Measurements from ENCODE around the gene TOGARAM1.

Gene TOGARAM1

DNA sequence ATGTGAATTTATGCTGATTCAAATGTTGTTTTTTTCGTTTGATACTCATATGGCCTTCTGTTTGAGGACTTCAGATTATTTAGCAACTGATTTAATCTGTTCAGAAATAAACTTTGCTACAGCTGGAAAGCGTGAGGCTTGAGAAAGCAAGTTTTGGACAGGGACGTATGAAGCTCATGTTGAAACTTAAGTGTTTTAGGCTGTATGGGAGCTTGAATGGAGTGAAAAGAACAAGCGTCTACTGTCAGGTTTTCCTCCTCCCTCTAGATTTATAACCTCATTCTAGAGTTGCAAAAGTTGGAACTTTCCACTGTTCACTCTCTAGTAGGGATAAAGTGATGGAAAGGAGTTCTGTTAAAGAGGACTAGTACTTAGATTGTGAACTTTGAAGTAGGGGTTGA is 123.0 kb downstream of the TOGARAM1 start:
- DNase-seq (ENCODE audit: low spot score): peak; percentile 54

DNA sequence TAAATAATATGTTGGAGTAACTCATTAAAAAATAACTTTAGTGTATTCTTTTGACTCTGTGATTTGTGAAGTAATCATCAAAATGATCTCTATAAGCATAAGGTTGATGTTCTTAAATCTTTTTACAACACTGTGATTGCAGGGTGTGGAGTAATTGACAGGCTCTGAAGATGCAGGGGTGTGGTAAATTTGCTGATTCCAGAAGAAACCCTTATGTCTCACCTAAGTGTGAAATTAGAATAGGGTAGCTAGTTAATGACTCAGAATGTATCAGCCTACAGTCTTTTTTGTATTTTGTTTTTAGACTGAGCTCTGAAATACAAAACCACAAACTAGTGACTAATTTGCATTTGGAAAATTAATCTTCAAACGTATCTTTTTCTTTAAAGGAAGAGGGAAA is 127.8 kb downstream of the TOGARAM1 start:
- DNase-seq (ENCODE audit: low spot score): peak; percentile 83

DNA sequence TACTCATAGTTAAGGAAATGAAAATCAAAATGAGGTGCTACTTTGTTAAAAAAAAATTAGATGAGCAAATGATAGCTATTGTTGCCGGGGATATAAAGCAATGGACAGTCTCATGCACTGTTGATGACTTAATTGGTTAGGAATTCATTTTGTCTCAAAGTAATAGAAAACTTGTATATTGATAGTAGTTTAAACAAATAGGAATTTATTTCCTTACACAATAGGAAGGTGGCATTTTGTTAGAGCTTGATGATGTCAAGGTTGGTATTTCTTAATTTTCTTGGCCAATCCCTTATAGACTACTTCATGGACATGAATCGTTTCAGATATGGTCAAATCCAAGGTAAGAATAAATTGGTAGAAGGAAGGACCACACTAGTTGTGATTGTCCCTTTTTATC is 129.7 kb downstream of the TOGARAM1 start:
- peak; percentile 36 for DNase-seq (ENCODE audit: low spot score)

DNA sequence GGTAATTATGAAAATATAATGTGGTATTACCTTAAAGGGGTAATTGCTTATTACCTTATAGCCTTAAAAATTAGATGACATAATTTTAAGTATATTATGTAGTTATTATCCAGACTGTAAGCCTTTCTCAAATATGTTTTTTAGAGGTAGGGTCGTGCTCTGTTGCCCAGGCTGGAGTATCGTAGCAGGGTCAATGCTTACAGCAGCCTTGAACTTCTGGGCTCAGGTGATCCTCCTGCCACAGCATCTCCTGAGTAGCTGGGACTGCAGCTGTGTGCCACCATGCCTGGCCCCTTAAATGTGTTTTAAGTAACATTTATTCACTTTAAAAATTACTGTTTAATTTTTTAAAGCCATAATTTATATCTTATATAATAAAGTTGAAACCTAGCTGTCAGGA is 132.3 kb downstream of the TOGARAM1 start:
- no peak for DNase-seq (ENCODE audit: low spot score)

DNA sequence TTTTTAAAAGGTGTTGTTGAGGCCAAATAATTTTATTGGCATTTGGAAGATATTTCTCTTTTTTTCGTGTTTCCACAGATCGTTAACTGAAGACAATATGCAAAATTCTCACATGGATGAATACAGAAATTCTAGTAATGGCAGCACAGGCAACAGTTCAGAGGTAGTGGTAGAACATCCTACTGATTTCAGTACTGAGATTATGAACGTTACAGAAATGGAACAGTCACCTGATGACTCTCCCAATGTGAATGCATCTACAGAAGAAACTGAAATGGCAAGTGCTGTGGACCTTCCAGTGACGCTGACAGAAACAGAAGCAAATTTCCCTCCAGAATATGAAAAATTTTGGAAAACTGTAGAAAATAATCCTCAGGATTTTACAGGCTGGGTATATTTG is 133.2 kb downstream of the TOGARAM1 start:
- DNase-seq (ENCODE audit: low spot score): no peak

DNA sequence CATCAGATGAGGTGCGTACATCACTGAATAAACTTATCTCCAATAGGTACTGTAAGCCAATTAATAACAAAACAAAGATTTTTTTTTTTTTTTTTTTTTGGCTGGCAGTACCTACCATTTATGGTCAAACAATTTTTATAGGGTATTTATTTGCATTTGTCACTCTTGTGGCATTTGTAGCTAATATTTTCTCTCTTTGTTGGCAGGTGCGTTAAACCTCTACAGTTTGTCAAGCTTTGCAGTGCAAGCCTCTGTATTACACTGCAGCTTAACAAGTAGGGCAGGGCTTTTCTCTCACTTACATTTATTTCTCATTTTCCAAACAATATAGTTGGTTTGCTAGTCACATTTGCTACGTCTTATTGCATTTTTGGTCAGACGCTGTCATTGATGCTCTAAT is 134.2 kb downstream of the TOGARAM1 start:
- DNase-seq (ENCODE audit: low spot score): no peak

DNA sequence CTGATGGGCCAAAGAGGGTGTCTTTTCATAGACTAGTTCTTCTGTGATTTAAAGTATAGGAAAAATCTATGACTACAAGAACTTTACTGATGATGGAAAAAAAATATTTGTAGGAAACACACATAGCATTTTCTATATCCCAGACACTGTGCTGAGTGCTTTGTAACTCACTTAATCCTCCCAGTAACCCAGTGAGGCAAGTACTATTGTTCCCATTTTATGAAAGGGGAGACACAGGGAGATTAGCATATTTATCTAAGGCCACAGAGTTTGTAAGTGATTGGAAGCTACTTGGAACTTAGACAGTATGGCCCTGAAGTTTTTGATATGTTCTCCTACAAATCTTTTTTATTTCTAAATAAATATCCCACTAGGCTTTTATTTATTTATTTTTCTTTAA is 141.8 kb downstream of the TOGARAM1 start:
- DNase-seq (ENCODE audit: low spot score): no peak

DNA sequence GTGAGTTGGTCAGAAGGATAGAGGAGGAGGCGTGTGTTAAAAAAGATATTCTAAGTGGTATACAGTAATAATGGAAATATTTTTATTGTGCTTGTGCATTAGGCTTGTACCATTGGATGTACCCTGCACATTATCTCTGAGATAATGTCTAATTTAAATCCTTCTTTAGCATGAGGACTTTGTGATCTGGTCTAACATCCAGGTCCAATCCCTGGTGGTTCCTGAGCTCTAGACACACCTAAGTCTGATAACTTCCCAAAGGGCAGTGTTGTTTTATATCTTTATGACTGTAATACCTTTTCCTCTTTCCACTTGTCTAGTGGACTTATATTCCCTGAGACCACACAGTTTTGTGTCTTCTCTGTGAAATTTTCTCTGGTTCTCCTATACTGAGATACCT is 142.6 kb downstream of the TOGARAM1 start:
- no peak for DNase-seq (ENCODE audit: low spot score)

DNA sequence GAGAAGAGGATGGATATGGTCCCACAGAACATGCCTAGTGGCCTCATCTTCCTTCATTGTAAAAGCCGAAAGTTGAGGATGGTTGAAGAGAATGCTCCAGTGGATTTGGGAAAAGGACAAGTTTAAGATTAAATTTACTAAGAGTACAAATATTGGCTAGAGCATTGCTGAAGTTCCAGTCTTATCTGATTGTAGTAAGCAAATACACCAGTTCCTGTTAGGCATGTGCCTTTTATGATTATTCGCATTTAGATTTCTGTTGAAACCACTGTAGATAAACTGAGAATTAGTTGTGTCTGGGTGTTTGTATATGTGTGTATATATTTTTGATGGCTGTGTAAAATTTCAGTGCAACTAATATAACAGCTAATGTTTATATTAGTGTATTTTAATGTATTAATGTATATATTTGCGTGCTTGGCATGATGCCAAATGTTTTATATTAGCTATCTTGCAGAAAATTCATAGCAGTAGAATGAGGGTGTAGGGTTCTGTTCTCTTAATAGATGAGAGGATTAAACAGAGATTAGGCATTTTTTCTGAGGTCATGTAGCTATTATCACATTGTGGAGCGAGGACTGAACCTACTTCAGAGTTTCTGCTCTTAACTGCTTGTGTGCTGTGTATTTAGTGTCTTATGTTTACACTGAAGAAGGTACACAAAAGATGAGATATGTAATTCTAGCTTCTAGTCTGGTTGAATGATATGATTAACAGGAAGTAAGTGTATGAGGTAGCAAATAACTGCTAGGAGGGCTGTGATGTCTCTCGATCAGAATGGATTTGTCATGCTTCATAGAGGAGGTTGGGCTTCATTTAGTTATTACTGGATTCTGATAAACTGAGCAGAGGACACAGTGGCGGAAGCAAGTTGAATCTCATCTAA is 151.1 kb downstream of the TOGARAM1 start:
- DNase-seq (ENCODE audit: low spot score): peak; percentile 34

DNA sequence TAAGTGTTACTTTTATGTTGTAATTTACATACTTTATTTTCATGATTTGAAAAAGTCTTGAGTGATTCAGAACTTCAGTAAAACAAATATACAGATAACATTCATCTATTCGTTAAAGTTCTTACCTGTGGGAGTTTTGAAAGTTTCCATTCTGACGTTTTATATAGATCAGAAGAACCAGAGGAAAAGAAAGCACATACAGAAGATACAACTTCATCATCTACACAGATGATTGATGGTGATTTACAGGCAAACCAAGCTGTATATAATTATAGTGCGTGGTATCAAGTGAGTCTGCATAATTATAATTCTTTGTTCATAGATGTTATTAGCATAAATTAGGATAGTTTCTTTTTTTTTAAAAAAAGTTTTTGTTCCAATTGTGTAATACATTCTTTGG is 152.3 kb downstream of the TOGARAM1 start:
- no peak for DNase-seq (ENCODE audit: low spot score)

DNA sequence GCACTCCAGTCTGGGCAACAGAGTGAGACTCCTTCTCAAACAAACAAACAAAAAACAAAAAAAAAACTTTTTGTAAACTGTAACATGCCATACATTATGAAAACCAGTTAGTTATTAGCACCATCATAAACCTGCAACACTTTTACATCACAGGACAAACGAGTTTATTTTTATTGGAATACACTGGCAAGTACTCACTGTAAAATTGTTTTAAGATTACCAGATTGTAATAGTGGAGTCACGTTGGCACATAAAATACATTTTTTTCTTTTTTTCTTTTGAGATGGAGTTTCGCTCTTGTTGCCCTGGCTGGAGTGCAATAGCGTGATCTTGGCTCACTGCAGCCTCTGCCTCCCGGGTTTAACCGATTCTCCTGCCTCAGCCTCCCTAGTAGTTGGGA is 156.6 kb downstream of the TOGARAM1 start:
- no peak for DNase-seq (ENCODE audit: low spot score)

DNA sequence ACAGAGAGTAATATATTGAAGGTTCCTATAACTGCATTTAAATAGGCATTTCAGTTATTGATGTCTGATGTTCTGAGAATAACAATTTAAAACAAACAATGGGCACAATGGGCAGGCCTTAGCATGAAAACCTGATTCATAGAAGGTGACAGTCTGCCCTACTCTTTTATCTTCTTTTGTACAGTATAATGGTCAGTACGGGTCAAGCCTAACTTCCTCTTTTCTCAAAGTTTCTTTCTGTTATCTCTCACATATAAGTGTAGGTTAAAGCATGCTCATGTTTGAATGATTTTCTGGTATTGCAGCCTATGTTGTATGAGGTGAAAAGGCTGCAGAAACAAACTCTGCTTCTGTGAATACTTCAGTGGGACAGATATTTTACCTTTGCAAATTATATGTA is 158.1 kb downstream of the TOGARAM1 start:
- no peak for DNase-seq (ENCODE audit: low spot score)

DNA sequence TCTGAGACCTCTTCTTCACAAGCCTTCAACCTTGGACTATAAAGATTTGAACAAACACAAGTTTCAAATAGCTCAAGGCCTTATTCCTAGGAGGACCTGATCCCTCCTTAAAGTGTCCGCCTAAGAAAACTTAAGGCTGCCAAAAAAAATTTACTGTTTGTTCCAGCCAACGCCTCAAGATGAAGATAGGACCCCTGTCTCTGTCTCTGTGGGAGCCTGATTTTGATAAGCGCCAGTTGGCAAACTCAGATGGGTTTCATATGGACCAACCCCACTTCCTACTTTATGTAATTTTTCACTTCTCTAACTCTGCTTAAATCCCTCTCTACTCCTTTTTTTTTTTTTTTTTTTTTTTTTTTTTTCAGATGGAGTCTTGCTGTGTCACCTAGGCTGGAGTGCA is 161.3 kb downstream of the TOGARAM1 start:
- no peak for DNase-seq (ENCODE audit: low spot score)
